NCI-H510A (cell line): ENCODE data around the gene HOXD8.

Source experiments
- DNase-seq: peaks from one replicate; lab custom pipeline; 2025; lab: John Stamatoyannopoulos, UW

Gene HOXD8

GRCh38 chr2:176090862-176091261 lies 38.6 kb upstream of the HOXD8 start:
- no peak for DNase-seq

GRCh38 chr2:176091329-176092258 lies 37.9 kb upstream of the HOXD8 start:
- DNase-seq: no peak

DNA sequence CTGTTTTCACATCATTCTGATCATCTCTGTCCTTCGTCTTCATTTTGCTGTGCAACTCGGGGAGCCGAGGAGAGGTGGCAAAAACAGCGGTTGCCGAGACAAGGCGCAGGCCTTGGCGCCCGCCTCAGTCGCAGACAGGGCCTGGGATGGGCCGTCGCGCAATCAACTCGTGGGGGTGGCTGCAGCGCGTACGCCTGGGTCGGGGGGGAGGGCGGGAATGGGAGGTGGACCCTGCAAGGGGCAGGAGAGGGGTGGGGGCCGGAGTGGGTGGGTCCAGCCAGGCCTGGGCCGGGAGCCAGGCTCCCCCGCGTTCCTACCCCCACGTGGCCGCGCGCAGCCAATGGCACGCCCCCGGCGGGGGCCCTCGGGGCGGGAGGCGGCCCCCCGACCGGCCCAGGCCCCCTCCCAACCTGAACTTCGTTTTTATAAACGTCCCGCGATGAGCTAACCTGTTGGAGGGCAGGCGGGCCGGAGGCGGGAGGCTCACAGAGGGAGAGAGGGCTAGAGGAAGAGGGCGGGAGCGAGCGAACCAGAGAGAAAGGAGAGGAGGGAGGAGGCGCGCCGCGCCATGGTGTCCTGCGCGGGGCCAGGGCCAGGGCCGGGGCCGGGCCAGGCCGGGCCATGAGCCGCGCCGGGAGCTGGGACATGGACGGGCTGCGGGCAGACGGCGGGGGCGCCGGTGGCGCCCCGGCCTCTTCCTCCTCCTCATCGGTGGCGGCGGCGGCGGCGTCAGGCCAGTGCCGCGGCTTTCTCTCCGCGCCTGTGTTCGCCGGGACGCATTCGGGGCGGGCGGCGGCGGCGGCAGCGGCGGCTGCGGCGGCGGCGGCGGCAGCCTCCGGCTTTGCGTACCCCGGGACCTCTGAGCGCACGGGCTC lies 37.0 kb upstream of the HOXD8 start, which contains the start of gene HOXD13:
TSS of gene HOXD13 (plus strand) at position 452 of the 875 bp plus-strand sequence. CDS start at position 622, 170 bp downstream.
- DNase-seq: peak; percentile 37

- peak; percentile 45 for DNase-seq
Measured at GRCh38 chr2:176093145-176093897, 36.2 kb upstream of the HOXD8 start.

DNA sequence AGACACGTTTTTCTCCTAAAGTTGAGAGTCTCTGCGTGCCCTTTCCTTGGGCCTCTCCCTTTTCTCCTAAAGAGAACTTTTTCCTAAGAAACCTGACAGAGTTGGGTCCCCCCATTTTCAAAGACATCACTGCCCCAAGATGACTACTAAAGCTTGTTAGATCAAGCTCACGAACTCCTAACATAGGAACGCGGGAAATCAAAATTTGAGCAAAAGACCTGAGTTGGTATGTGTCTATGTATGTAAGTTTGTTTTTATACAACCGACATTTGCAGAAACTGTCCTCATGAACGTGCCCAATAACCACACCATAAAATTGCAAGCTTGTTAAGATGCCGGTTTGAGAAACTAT lies 35.6 kb upstream of the HOXD8 start:
- no peak for DNase-seq

GRCh38 chr2:176094349-176094748 lies 35.2 kb upstream of the HOXD8 start:
- DNase-seq: no peak

DNA sequence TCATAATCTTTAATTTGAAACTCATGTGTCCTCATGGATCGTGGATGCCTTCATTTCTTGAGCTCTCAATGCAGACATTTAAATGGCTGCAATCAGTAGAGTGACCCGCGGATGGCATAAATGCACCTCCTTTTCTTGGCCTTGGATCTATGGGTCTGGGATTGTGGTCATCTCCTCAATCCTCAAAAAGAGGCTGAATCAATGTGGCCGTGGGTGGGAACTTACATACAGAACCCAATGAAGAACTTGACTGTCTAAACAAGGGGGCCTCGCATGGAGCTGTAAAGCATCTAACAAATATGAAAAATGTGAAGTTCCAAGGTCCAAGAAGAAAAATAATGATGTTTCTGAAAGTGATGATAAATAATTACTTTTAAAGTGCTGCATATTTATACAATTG lies 34.1 kb upstream of the HOXD8 start:
- DNase-seq: no peak

- no peak for DNase-seq
Measured at GRCh38 chr2:176096243-176096985, 33.1 kb upstream of the HOXD8 start.

DNA sequence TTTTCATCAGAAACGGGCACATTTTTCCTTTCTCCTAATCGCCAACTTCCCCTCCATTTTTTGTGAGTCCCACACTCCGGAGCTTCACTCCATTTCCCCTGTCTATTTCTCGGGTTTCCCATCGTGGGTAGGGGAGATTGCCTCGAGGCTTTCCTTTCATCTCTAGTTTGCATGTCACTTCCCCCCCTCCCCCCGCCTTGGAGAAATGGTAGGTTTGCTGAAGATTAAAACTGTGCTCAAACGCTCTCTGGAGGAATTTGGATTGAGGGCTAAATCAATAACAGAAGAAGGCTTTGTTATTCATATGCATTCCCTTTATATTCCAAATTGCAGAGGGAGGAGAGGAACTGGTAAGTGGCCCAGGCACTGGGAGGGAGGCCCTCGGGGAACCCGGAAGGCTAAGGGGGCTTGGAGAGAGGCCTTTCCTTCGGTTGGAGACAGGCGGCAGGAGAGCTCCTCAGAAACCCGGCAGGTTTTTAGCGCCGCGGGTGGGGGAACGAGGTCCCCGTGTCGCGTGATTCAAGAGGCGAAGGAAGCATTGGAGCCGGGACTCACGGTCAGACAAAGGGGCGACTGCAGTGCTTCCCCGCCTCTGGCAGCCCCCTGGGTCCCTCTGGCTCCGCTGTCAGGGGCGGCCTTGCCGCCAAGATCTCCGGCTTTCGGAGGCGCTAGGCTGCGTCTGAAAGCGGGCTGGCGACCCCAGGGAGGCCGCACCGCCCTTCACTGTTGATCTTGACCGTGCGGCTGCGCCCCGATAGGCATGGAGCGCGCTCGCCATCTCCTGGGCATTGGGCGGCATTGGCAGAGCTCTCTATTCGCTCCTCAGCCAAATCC lies 32.3 kb upstream of the HOXD8 start:
- DNase-seq: peak; percentile 78

DNA sequence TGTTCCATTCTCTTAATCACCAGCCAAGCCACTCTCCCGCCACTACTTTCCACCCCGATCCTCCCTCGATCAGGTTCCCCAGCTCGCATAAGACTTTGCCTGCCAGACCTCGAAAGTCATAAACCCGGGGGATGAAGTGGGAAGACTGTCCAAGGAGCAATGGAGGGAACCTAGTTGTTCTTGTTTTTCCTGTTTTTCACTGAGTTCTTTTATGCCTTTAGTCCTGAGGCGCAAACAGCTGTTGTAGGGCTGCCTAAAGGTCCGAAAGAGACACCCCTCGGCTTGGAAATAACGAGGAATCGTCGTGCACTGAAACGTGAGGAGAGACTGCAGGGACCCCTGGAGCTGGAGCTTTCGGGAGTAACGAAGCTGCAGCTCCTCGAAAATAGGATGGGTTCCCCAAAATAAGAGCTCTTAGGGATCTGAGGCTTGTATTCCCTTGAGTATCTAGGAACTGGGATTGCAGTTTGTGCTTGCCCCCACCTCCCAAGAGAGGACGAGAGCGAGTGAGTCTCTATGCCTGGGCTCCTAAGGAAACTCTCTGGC lies 31.6 kb upstream of the HOXD8 start:
- DNase-seq: no peak

DNA sequence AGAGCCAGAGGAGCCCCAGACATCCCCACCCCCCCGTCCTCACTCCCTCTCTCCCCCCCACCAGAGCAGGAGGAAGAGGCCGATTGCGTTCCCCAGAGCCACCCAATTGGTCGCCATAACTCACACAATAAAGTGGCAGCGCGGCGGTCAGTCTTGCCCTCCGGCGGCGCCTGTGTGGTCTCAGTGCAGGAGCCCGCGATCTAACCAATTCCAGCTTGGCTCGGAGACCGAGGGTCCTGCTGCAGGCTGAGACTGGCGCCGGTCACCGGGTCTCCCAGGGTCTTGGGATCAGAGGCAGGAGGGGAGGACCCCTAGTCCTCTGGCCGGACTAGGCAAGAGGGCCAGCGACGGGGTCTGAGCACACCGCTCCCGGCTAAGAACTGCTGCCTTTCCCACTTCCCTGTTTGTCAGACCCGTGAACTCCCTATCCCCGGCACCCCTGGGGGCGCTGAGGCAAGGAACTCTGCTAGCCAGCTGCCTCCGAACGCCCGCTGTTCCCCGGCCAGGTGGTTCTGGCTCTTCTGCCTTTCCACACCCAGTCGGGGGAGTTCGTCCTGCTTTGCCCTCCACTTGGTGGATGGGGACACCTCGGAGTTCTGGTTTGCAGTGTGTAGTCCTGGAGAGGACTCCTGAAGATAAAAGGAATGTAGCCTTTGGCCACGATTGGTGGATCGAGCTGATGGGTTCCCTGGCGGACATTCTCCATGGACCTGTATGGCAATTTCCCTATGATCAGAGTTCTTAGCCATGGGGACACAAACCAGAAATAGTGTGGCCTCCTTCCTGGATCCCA lies 30.9 kb upstream of the HOXD8 start:
- DNase-seq: no peak

DNA sequence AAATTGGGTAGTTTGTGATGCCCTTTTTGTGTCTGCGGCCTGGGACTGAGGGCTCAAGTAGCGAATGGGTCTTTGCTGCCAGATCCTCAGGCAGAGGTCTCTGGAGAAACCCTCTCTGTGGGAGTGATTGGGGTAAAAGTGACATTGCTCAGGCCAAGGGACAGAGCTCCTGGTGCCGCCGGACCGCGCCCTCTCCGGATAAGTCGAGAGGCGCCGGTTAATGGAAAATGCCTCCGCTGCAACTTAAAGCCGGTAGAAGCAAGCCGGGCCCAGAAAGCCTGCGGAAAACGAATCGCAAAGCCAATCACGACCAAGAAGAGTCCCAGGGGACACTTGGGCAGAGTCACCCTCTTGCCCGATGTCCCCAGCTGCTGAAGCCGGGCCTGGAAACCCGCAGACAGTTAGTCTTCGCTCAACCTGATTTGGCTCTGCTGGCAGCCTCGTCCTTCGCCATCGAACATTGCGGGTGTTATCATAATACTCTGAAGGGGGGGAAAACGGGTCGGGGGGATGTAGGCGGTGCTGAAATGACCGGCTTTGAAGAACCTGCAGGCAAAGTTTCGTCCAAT lies 30.3 kb upstream of the HOXD8 start:
- no peak for DNase-seq

DNA sequence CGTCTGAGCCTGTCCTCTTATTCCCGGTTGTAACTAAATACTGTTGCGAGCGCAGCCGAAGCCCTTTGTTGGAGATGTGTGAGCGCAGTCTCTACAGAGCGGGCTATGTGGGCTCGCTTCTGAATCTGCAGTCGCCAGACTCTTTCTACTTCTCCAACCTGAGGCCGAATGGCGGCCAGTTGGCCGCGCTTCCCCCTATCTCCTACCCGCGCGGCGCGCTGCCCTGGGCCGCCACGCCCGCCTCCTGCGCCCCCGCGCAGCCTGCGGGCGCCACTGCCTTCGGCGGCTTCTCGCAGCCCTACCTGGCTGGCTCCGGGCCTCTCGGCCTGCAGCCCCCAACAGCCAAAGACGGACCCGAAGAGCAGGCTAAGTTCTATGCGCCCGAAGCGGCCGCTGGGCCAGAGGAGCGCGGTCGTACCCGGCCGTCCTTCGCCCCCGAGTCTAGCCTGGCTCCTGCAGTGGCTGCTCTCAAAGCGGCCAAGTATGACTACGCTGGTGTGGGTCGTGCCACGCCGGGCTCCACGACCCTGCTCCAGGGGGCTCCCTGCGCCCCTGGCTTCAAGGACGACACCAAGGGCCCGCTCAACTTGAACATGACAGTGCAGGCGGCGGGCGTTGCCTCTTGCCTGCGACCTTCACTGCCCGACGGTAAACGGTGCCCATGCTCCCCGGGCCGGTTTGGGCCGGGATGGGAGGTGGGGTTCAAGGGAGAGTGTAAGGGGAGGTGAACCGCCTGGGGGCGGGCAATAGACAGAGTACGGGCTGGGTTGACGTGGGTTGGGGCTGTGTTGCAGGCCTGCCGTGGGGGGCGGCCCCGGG lies 29.6 kb upstream of the HOXD8 start, which contains the start of gene HOXD12:
TSS of gene HOXD12 (plus strand) at position 68 of the 819 bp plus-strand sequence. CDS start at position 75, 7 bp downstream.
- DNase-seq: no peak

- no peak for DNase-seq
Measured at GRCh38 chr2:176100547-176101140, 28.9 kb upstream of the HOXD8 start.

GRCh38 chr2:176101216-176101830 lies 28.2 kb upstream of the HOXD8 start:
- no peak for DNase-seq

DNA sequence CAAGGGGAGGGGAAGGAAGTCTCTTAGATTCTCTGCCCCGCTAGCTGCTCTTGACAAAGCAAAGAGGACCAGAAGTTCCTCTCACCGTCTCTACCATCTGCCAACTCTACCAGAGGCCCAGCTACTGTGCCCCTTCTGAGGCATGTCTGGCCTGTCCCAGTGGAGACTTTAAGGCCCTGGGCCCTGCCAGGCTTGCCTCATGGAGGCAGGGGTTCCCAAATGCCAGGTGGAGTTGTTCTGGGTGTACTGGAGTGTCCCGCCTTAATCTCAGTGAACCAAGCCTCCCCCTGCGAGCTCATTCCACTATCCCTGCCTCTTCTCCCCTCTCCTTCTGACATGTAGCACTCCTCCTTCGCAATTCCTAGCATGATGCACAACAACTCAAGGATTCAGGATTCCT lies 27.7 kb upstream of the HOXD8 start:
- no peak for DNase-seq

GRCh38 chr2:176102309-176102866 lies 27.1 kb upstream of the HOXD8 start:
- DNase-seq: no peak
